Endothelial cell of umbilical vein (primary cell): ENCODE measurements around the gene ZNF407. TPM values are rescaled to one million over a fixed set of nuclear protein-coding genes. Genes with fewer than 3 reads are reported as not detected.

Experiments used
- BruUV-seq: library from RNA; stranded (reverse); fragments of 400-500 nt; replicated peaks from 2 replicates; lab custom pipeline; 2021; lab: Mats Ljungman, UMichigan
- CTCF ChIA-PET: fragments of 300-600, 350-600 bp; sonication (Branson Sonifier 250); formaldehyde crosslinking; loops from one replicate; lab custom pipeline; 2021; ENCODE audit warnings: antibody characterized with exemption, inconsistent platforms; lab: Charles Lee
- POLR2A ChIA-PET: fragments of 300-600, 350-600 bp; sonication (Branson Sonifier 250); formaldehyde crosslinking; loops from one replicate; lab custom pipeline; 2021; ENCODE audit warnings: antibody characterized with exemption, inconsistent platforms; lab: Charles Lee
- DNase-seq: peaks from one replicate; pipeline ENCODE4 v3.0.0-alpha.2; 2011; ENCODE audit warnings: low read depth, low spot score
- FAIRE-seq: peaks from 2 replicates; lab custom pipeline; 2011; peaks lifted over from hg19 to GRCh38; lab: Jason Lieb, UNC
- H2AFZ ChIP-seq: 2 replicates; pipeline ENCODE4 v1.6.0; 2012; ENCODE audit warnings: low read depth, low read length, control low read depth, inconsistent platforms
- H3K27ac ChIP-seq: 2 replicates; pipeline ENCODE4 v1.5.1; 2011; ENCODE audit warnings: low read depth, mild to moderate bottlenecking, control low read depth, low read length, moderate library complexity; ENCODE audit not compliant: insufficient read depth
- H3K27me3 ChIP-seq, 2 experiments: 2 replicates each; pipeline versions ENCODE4 v1.6.0 to v1.6.1; 2011; ENCODE audit warnings: low read length in 2 of 2, mixed read lengths in 1 of 2; ENCODE audit not compliant: control insufficient read depth in 2 of 2, insufficient read depth in 2 of 2
- H3K36me3 ChIP-seq, 2 experiments: 2 replicates in 1 of 2; 3 replicates in 1 of 2; pipeline ENCODE4 v1.5.1; 2011; ENCODE audit warnings: low read length in 2 of 2, mild to moderate bottlenecking in 1 of 2, moderate library complexity in 1 of 2; ENCODE audit not compliant: control insufficient read depth in 2 of 2, insufficient read depth in 2 of 2; ENCODE audit errors: extremely low read depth in 1 of 2
- H3K4me1 ChIP-seq: 3 replicates; pipeline ENCODE4 v1.5.1; 2011; ENCODE audit warnings: mild to moderate bottlenecking, low read length; ENCODE audit not compliant: control insufficient read depth, insufficient read depth; ENCODE audit errors: extremely low read depth
- H3K4me2 ChIP-seq: 2 replicates; pipeline ENCODE4 v1.6.1; 2011; ENCODE audit warnings: low read length, control low read depth, mixed read lengths; ENCODE audit not compliant: insufficient read depth
- H3K4me3 ChIP-seq, 3 experiments: fragments of 200-600 bp in 1 of 3; sonication (generic), shearing (Covaris generic) in 1 of 3; replicated peaks in 1 of 3; 2 replicates each; pipeline ENCODE4 v1.5.1; 2011 to 2016; ENCODE audit warnings: control low read depth in 3 of 3, low read length in 3 of 3, mild to moderate bottlenecking in 2 of 3, inconsistent platforms in 1 of 3, low read depth in 1 of 3, moderate library complexity in 1 of 3; ENCODE audit not compliant: insufficient read depth in 1 of 3
- H3K79me2 ChIP-seq: 2 replicates; pipeline ENCODE4 v1.6.0; 2012; ENCODE audit warnings: low read length, inconsistent platforms; ENCODE audit not compliant: control insufficient read depth, insufficient read depth
- H3K9ac ChIP-seq: replicated peaks from 2 replicates; pipeline ENCODE3; 2011; ENCODE audit warnings: low read length, control low read depth; ENCODE audit not compliant: insufficient read depth; ENCODE audit errors: extremely low read depth
- H3K9me1 ChIP-seq: replicated peaks from 3 replicates; pipeline ENCODE4 v1.6.0; 2011; ENCODE audit warnings: mild to moderate bottlenecking, low read length; ENCODE audit not compliant: control insufficient read depth, insufficient read depth; ENCODE audit errors: extremely low read depth
- H3K9me3 ChIP-seq: replicated peaks from 2 replicates; pipeline ENCODE4 v1.5.1; 2012; ENCODE audit warnings: low read length, inconsistent platforms; ENCODE audit not compliant: control insufficient read depth, insufficient read depth
- H4K20me1 ChIP-seq: replicated peaks from 2 replicates; pipeline ENCODE3; 2011; ENCODE audit warnings: mild to moderate bottlenecking, low read length; ENCODE audit not compliant: control insufficient read depth, insufficient read depth; ENCODE audit errors: extremely low read depth
- EZH2 ChIP-seq: IDR thresholded peaks from 2 replicates; pipeline ENCODE4 v1.6.1; 2012; ENCODE audit warnings: borderline replicate concordance, low read depth, mild to moderate bottlenecking, moderate library complexity, low read length, inconsistent platforms; ENCODE audit not compliant: severe bottlenecking
- FOS ChIP-seq: IDR thresholded peaks from 2 replicates; pipeline ENCODE4 v1.6.1; 2011; ENCODE audit warnings: mild to moderate bottlenecking, low read length, moderate library complexity, borderline replicate concordance; ENCODE audit not compliant: insufficient read depth
- GATA2 ChIP-seq: IDR thresholded peaks from 2 replicates; pipeline ENCODE4 v1.7.0; 2011; ENCODE audit warnings: low read depth, mild to moderate bottlenecking, moderate library complexity, mixed read lengths, low read length; ENCODE audit not compliant: insufficient read length, insufficient read depth
- JUN ChIP-seq: IDR thresholded peaks from 2 replicates; pipeline ENCODE4 v1.6.1; 2011; ENCODE audit warnings: borderline replicate concordance, low read depth; ENCODE audit not compliant: insufficient read length, insufficient read depth
- MYC ChIP-seq: IDR thresholded peaks from one replicate; pipeline ENCODE4 v1.6.1; 2011; ENCODE audit warnings: mild to moderate bottlenecking, low read depth, low read length
- POLR2A ChIP-seq: IDR thresholded peaks from 2 replicates; pipeline ENCODE4 v1.6.1; 2012; ENCODE audit warnings: low read depth, mild to moderate bottlenecking, control low read depth, low read length
- POLR2AphosphoS5 ChIP-seq: IDR thresholded peaks from 2 replicates; pipeline ENCODE4 v1.6.1; 2012; ENCODE audit warnings: low read depth, mild to moderate bottlenecking, control low read depth, low read length, moderate library complexity; ENCODE audit not compliant: insufficient read depth
- dilution Hi-C: fragments of 300-500 bp; cut with MboI; formaldehyde crosslinking; loops from one replicate; pipeline ENCODE4 v1.15.0; 2019; ENCODE audit warnings: low sequenced_read_pairs; ENCODE audit not compliant: extremely low pct_ligation_motif_present
- intact Hi-C: fragments of 100-400 bp; cut with micrococcal nuclease; formaldehyde crosslinking; loops from one replicate; pipeline ENCODE4 v1.10.0; 2022
- polyA plus RNA-seq, 4 experiments: library from polyadenylated mRNA; depleted of rRNA in 3 of 4; stranded (reverse) in 3 of 4; unstranded in 1 of 4; fragments of >200 nt; gene quantifications; 2 replicates each; pipeline versions ENCODE4 v1.2.1 to v1.2.3, GENCODE V29; 2011 to 2012; ENCODE audit warnings: missing spikeins in 1 of 4
- total RNA-seq: library from RNA; stranded (reverse); gene quantifications from 2 replicates; pipeline ENCODE4 v1.2.3, GENCODE V29; 2021
- TF ChIP-seq, protein P1 (sequence below), 2 donors: IDR thresholded peaks; 1 replicate in 1 of 2; 2 replicates in 1 of 2; pipeline ENCODE4 v1.5.1; 2011; ENCODE audit warnings: low read length in 2 of 2, mild to moderate bottlenecking in 2 of 2, moderate library complexity in 2 of 2, control low read depth in 1 of 2, inconsistent platforms in 1 of 2, low read depth in 1 of 2; ENCODE audit not compliant: insufficient read depth in 1 of 2; ENCODE audit errors: extremely low read depth in 1 of 2
- TF ChIP-seq, protein P2 (sequence below): IDR thresholded peaks from 2 replicates; pipeline ENCODE4 v1.6.1; 2011; ENCODE audit not compliant: insufficient read depth, insufficient read length

ZNF407 gene
- total and polyA plus RNA-seq, 2 donors (not counting 3 experiments of a cell fraction or from before 2014, with no cell fraction given): 3.8 to 20.1 TPM

DNA sequence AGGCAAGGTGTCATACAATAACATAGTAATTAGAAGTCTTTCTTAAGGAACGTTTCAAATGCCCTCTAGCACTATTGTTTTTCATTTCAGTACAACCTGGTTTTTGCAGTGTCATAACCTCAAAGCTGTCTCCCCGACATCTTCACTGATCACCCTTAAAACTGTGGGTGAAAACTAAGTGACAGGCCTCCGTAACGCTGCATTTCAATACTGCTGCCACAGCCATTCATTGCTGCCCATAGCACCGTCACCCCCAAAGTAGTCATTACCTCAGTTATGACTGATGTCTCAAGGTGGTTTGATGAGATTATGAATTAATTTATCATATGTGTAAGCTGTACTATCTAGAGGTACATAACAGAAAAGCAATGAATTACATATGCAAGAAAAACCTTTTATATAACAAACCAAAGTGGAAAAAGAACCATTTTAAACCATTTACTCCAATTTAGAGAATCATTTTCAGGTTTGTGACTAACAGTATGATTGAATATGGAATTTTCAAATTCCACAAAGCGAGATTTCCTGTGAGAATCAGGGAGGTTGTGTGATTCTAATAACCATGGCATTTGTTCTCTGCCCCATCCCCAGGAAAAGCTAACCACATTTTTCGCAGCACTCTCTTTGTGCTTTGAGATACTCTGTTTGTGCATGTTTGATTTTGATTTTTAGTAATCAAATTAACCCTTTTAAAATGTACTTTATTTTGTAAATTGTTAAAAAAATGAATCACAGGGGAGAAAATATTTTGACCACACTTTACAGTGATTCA, 348.3 kb downstream of the ZNF407 start:
- Histone ChIP-seq H2AFZ (no peak overlapping the region), H3K9me1 (no peaks in the 10 kb centered on the region), H3K27ac (no peak overlapping the region), H3K36me3 (no peaks in the 10 kb centered on the region), H3K4me3 (no peak overlapping the region), H3K79me2 (no peaks in the 10 kb centered on the region), H3K9ac (no peak overlapping the region), H3K4me2 (no peak overlapping the region), H3K27me3 (no peaks in the 10 kb centered on the region), H3K4me1 (peaks cover 13% of the 10 kb centered on the region), H3K9me3 (no peaks in the 10 kb centered on the region), H4K20me1 (no peaks in the 10 kb centered on the region)
- intact Hi-C loops (no loop called here), dilution Hi-C loops (no loop called here)
- TF ChIP-seq JUN (no peak), EZH2 (no peak), MYC (no peak), FOS (no peak), POLR2AphosphoS5 (no peak), POLR2A (no peak), GATA2 (no peak)
- TF ChIP-seq, protein P1, sequence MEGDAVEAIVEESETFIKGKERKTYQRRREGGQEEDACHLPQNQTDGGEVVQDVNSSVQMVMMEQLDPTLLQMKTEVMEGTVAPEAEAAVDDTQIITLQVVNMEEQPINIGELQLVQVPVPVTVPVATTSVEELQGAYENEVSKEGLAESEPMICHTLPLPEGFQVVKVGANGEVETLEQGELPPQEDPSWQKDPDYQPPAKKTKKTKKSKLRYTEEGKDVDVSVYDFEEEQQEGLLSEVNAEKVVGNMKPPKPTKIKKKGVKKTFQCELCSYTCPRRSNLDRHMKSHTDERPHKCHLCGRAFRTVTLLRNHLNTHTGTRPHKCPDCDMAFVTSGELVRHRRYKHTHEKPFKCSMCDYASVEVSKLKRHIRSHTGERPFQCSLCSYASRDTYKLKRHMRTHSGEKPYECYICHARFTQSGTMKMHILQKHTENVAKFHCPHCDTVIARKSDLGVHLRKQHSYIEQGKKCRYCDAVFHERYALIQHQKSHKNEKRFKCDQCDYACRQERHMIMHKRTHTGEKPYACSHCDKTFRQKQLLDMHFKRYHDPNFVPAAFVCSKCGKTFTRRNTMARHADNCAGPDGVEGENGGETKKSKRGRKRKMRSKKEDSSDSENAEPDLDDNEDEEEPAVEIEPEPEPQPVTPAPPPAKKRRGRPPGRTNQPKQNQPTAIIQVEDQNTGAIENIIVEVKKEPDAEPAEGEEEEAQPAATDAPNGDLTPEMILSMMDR (IDR thresholded peaks at IDR 0.05; ENCODE audit: extremely low read depth in 1 of 2, insufficient read depth in 1 of 2, low read depth in 1 of 2, low read length in 2 of 2): no peak
- TF ChIP-seq, protein P2, sequence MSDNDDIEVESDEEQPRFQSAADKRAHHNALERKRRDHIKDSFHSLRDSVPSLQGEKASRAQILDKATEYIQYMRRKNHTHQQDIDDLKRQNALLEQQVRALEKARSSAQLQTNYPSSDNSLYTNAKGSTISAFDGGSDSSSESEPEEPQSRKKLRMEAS: no peak
- FAIRE-seq: no peak
- no TSS peak for BruUV-seq
- ChIA-PET CTCF (interaction anchor here (0.9 kb wide), 1 partner anchor 96 kb away, joined by 3 read pairs; no protein-coding TSS in a partner anchor), POLR2A (no interaction called here)
- DNase-seq: no peak
